ENCODE results near the gene CAMK1D. TPM values are rescaled to one million over a fixed set of nuclear protein-coding genes. Genes with fewer than 3 reads are reported as not detected.
A peak's percentile ranks its signal among the peaks of the same experiment; 100 is the strongest.

The CAMK1D gene
- total and polyA plus RNA-seq, 10 of the 15 experiments (the other 5 are each of a cell fraction or from before 2014, with no cell fraction given) = 2.1 to 35.5 (median 14.7) TPM

DNA sequence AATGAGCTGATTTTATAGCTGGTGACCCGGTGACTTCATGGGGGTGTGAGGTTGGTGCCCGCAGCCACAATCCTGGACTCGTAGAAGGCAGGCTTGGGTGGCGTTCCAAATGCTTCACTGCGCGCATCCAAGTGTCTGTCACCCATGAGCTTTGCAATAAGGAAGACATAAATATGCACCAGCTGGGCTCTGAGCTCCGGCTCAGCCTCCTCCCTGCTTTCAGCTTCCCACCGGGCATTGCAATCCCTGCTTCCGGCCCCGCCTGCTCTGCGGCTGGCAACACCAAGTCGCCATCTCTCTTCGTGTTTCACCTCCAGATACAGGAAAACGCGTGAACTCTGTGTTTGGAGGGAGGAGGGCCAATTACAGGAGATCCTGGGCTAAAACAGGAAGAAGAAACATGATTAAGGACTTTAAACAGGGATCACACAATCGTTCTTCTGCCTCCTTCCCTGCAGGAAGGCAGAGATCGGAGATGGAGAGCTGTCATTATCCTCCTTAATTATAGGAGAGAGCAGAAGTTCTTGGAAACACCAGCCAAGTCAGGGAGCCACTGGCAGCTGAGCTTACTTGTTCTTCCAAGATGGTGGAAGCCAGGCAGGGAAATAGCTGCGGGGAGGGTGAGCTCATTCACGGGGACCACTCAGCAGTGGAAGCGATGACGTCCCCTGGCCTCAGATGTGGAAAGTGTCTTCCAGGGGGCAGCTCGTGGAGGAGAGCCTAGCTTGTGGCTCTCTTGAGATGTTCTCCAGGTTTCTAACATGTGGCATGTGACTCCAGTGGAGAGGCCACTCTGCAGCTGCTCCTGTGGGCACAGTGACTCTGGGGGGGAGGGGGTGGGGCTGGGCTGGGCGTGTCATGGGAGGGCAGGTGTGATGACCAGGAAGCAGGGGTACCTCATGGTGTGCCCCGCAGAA is 134.9 kb downstream of the CAMK1D start:
- H3K36me3 ChIP-seq (ENCODE audit: control insufficient read depth in 2 of 2, insufficient read depth in 2 of 2, low read length in 1 of 2) = no peaks in the 10 kb centered on the region
- no peaks in the 10 kb centered on the region for H4K20me1 ChIP-seq (ENCODE audit: control insufficient read depth, insufficient read depth)
- ChIA-PET POLR2A (interaction anchor here (0.5 to 2.2 kb wide), 7 partner anchors 8 to 357 kb away, joined by 3 to 13 read pairs (median 5); no protein-coding TSS in a partner anchor), CTCF (interaction anchor here (0.6 to 4.9 kb wide), 16 partner anchors 8 to 289 kb away, joined by 3 to 52 read pairs (median 4); partner anchors contain the start of genes CDC123 and NUDT5), RAD21 (ENCODE audit: unreplicated experiment) (interaction anchor here (0.6 to 6.9 kb wide), 25 partner anchors 21 to 615 kb away, joined by 3 to 105 read pairs (median 4); partner anchors contain the start of gene CAMK1D), SMC1A (ENCODE audit: uncharacterized antibody, unreplicated experiment) (interaction anchor here (0.6 to 5.8 kb wide), 22 partner anchors 10 to 590 kb away, joined by 3 to 55 read pairs (median 4); no protein-coding TSS in a partner anchor)
- peak overlapping the region; percentile 57; the same call in 1 of the 2 replicates for H3K9ac ChIP-seq (ENCODE audit: control insufficient read depth, insufficient read depth, low read length)
- WGBS (ENCODE audit: insufficient coverage, insufficient replicate concordance, low lambda C conversion rate, missing lambda C conversion rate) = 76% methylated on average over 24 of the region's 24 CpGs
- H3K4me1 ChIP-seq (ENCODE audit: control insufficient read depth, insufficient read depth, low read length) = peaks cover 20% of the 10 kb centered on the region
- intact Hi-C loops (cut with micrococcal nuclease; ENCODE audit: unreplicated experiment) = loop anchor here (10.0 kb wide), 2 partner anchors 129 to 171 kb away; no protein-coding TSS in a partner anchor
- FAIRE-seq = no peak
- H3K27ac ChIP-seq (ENCODE audit: control insufficient read depth, insufficient read depth) = peak overlapping the region; percentile 76
- peak overlapping the region; percentile 48; the same call in 1 of the 2 replicates for H2AFZ ChIP-seq (ENCODE audit: control insufficient read depth, low read depth, low read length)
- no peak overlapping the region for H3K4me3 ChIP-seq
- H3K79me2 ChIP-seq (ENCODE audit: control insufficient read depth, insufficient read depth, low read length) = peaks cover 3% of the 10 kb centered on the region
- no peak for DNase-seq (ENCODE audit: low read depth, low spot score)
- ATAC-seq = peak; percentile 61
- TF ChIP-seq, protein P1, sequence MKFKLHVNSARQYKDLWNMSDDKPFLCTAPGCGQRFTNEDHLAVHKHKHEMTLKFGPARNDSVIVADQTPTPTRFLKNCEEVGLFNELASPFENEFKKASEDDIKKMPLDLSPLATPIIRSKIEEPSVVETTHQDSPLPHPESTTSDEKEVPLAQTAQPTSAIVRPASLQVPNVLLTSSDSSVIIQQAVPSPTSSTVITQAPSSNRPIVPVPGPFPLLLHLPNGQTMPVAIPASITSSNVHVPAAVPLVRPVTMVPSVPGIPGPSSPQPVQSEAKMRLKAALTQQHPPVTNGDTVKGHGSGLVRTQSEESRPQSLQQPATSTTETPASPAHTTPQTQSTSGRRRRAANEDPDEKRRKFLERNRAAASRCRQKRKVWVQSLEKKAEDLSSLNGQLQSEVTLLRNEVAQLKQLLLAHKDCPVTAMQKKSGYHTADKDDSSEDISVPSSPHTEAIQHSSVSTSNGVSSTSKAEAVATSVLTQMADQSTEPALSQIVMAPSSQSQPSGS (IDR thresholded peaks at IDR 0.05; ENCODE audit: low read length) = no peak
- TF ChIP-seq CBX3 (IDR thresholded peaks at IDR 0.05; ENCODE audit: borderline replicate concordance, low read depth) (no peak), SIN3A (IDR thresholded peaks at IDR 0.05; ENCODE audit: low read depth, low read length) (no peak), JUND (IDR thresholded peaks at IDR 0.05; ENCODE audit: low read depth, low read length) (no peak), ZNF274 (IDR thresholded peaks at IDR 0.05; ENCODE audit: insufficient read depth, insufficient read length) (no peak), FOXM1 (IDR thresholded peaks at IDR 0.05; ENCODE audit: low read depth, low read length) (no peak), BACH1 (IDR thresholded peaks at IDR 0.05; ENCODE audit: borderline replicate concordance) (no peak), ETV6 (conservative IDR thresholded peaks at IDR 0.05 in 1 of 2, IDR thresholded peaks at IDR 0.05 in 1 of 2; ENCODE audit: borderline replicate concordance in 1 of 2, low read depth in 1 of 2) (no peak), POLR2AphosphoS2 (IDR thresholded peaks at IDR 0.05; ENCODE audit: low read depth, low read length) (no peak), SMC3 (IDR thresholded peaks at IDR 0.05; ENCODE audit: borderline replicate concordance, low read length) (no peak), EED (IDR thresholded peaks at IDR 0.05; ENCODE audit: low read depth) (no peak), BHLHE40 (IDR thresholded peaks at IDR 0.05; ENCODE audit: borderline replicate concordance in 1 of 2, low read depth in 2 of 2, low read length in 1 of 2) (no peak), TCF3 (IDR thresholded peaks at IDR 0.05; ENCODE audit: borderline replicate concordance, insufficient read depth, low read depth, low read length) (no peak)
- in situ Hi-C loops (cut with MboI) = no loop called here
- no TSS peak for BruUV-seq (replicated peaks)
- no peaks in the 10 kb centered on the region for H3K27me3 ChIP-seq (replicated peaks in 1 of 2; ENCODE audit: control insufficient read depth in 2 of 2, insufficient read depth in 2 of 2, low read length in 1 of 2)
- H3K4me2 ChIP-seq (ENCODE audit: control insufficient read depth, insufficient read depth) = peak overlapping the region; percentile 26
- peaks cover 3% of the 10 kb centered on the region; the same call in 1 of the 3 replicates for H3K9me3 ChIP-seq (replicated peaks; ENCODE audit: control insufficient read depth, insufficient read depth, low read length)

Measured in GM12878 (cell line).